Retinal pigment epithelial cell (primary cell): ENCODE results near the gene POU6F2.

ENCODE experiments used
- DNase-seq: peaks from one replicate; pipeline ENCODE4 v3.0.0-alpha.2; 2010; ENCODE audit warnings: low read depth
- H3K4me3 ChIP-seq: 2 replicates; pipeline ENCODE4 v1.5.1; 2011; ENCODE audit warnings: mild to moderate bottlenecking, low read length, control low read depth, moderate library complexity
- TF ChIP-seq, protein P1 (sequence below): conservative IDR thresholded peaks from 2 replicates; pipeline ENCODE4 v1.5.1; 2011; ENCODE audit warnings: low read depth, low read length, control low read depth, inconsistent platforms

Gene POU6F2

GRCh38 chr7:38953227-38953626 is 24.5 kb upstream of the POU6F2 start:
- no peak overlapping the region for H3K4me3 ChIP-seq
- TF ChIP-seq, protein P1, sequence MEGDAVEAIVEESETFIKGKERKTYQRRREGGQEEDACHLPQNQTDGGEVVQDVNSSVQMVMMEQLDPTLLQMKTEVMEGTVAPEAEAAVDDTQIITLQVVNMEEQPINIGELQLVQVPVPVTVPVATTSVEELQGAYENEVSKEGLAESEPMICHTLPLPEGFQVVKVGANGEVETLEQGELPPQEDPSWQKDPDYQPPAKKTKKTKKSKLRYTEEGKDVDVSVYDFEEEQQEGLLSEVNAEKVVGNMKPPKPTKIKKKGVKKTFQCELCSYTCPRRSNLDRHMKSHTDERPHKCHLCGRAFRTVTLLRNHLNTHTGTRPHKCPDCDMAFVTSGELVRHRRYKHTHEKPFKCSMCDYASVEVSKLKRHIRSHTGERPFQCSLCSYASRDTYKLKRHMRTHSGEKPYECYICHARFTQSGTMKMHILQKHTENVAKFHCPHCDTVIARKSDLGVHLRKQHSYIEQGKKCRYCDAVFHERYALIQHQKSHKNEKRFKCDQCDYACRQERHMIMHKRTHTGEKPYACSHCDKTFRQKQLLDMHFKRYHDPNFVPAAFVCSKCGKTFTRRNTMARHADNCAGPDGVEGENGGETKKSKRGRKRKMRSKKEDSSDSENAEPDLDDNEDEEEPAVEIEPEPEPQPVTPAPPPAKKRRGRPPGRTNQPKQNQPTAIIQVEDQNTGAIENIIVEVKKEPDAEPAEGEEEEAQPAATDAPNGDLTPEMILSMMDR = no peak

GRCh38 chr7:38953971-38954370 is 23.7 kb upstream of the POU6F2 start:
- no peak for DNase-seq
- TF ChIP-seq, protein P1 = no peak
- no peak overlapping the region for H3K4me3 ChIP-seq

More at GRCh38 chr7:38953227-38953626, 24.5 kb upstream of the POU6F2 start:
- no peak for DNase-seq

DNA sequence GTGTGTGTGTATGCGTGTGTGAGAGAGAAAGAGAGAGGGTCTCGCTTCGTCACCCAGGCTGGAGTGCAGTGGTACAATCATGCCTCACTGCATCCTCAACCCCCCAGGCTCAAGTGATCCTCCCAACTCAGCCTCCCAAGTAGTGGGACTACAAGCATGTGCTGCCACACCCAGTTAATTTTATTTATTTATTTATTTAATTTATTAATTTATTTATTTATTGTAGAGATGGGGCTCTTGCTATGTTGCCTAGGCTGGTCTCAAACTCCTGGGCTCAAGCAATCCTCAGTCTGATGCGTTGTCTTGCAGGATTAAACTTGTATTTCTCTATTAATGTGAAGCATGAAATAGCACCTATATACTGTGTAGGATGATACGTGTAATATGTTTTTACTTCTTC is 21.8 kb upstream of the POU6F2 start:
- no peak for DNase-seq
- no peak overlapping the region for H3K4me3 ChIP-seq
- TF ChIP-seq, protein P1 = no peak

DNA sequence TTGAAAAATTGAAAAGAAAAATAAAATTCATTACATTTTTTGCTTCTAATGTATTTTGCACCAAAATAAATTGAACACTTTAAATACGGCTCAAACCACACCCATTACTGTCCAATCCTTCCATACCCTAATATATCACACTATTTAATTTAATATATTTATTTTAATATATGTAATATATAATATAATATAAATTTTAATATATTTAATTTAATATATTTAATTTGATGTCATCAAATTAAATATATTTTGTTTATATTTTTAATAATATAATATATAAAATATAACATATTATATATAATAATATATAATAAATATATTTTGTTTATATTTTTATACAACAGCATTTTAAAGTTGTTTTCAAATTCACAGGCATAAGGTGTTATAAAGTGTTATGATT is 15.7 kb upstream of the POU6F2 start:
- no peak overlapping the region for H3K4me3 ChIP-seq
- TF ChIP-seq, protein P1 = no peak
- DNase-seq = no peak

DNA sequence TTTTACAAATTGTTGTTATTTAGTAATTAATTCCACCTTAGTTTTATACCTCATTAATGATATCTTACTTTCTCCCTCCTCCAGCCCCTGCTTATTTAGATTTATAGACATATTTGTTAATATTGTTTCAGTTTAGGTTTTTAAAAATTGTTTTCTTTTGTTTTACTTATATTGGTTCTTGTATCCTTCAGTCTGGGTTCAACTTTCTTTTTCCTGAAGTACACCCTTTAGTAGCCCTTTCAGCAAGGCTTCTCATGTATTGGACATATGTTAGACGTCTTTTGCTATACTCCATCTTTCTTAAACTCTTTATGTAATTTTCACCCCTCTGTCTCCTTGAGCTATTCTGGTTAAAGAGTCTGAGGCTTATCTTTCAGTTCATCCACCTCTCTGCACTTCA is 12.8 kb upstream of the POU6F2 start:
- DNase-seq = no peak
- TF ChIP-seq, protein P1 = no peak
- H3K4me3 ChIP-seq = no peak overlapping the region

DNA sequence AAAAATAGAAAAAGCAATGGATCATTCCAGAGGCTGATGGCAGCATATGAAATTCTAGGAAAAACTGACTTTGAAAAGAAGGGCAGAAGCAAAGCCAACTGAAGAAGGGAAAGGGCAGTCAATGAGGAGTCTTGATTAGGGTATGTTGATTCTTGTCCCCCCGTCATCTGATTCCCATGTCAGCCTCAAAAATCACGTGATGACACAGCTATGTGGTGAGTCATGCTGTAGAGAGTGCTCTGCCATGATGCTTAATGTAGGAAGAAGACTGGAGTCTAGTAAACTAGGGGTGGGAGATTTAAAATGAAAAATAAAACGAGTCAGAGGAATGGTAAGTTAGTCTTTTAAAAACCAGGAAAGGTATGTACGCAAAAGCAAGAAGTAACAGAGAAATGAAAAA is 3.9 kb upstream of the POU6F2 start:
- no peak overlapping the region for H3K4me3 ChIP-seq
- TF ChIP-seq, protein P1 = no peak
- DNase-seq = no peak

DNA sequence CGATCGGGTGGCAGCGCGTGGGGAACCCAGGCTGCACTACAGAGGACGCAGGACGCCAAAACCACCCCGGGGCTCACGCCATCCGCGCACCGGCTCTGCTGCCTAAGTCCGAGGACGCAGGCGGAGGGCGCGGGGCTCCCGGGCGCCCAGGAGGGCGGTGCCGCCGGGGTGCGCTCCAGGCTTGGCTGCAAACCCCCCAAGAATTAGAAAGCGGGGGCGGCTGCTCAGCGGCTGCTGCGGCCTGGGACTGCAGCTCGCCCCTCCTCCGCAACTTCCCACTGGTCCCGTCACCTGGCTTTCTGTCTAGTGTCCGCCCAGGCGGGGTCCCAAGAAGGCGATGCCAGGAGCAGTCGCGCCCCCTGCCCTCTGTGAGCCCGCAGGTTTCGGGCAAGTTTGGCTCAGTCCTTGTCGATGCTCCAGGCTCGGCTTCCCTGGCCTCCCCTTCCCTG is 1.7 kb upstream of the POU6F2 start:
- no peak for DNase-seq
- H3K4me3 ChIP-seq = peak overlapping the region; percentile 61
- TF ChIP-seq, protein P1 = no peak
